ENCODE measurements around the gene LTN1. TPM values are rescaled to one million over a fixed set of nuclear protein-coding genes. Genes with fewer than 3 reads are reported as not detected.
A peak's percentile ranks its signal among the peaks of the same experiment; 100 is the strongest.

The LTN1 gene
- polyA plus RNA-seq, 6 donors from 2014 or later: 18.6 to 23.5 (median 20.5) TPM

DNA sequence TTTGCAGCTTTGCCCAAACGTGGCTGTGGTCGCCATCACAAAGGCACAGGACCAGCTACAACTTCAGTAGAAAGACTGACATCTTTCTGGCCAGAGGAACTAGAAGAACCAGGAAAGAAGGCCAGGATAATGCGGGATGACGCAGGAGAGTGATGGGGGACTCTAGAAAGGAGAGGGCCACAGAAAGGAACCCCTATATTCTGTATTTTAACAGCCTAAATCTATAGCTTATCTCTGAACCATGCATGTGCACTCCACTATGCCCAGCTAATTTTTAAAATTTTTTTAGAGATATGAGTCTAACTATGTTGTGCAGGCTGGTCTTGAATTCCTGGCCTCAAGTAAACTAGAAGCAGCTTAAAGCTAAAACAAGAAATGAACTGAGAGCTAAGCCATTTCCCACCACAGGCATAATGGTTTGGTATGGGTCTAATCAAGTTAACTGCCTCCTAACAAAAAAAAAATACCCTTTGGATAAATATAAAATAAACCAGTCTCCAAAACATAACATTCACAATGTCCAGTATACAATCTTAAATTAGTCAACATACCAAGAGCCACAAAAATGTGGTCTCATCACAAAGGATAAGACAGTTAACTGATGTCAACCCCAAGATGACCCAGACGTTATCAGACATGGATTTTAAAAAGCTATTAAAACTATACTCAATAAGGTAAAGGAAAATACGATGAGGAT is 18.0 kb downstream of the LTN1 start:
- H3K4me3 Mint-ChIP-seq: no peak overlapping the region
- peak overlapping the region in 1 of 6 donors; percentile 18 for H3K27ac Mint-ChIP-seq
- DNase-seq (no peak), ATAC-seq (ENCODE audit: low read depth in 2 of 2) (no peak)
- peaks cover 2 to 13% (median 5%) of the 10 kb centered on the region in 3 donors for H3K4me1 Mint-ChIP-seq
- peaks cover 18 to 25% of the 10 kb centered on the region in 2 donors for H3K36me3 Mint-ChIP-seq
- no peaks in the 10 kb centered on the region for H3K9me3 Mint-ChIP-seq
- no peaks in the 10 kb centered on the region for H3K27me3 Mint-ChIP-seq

- H3K4me3 Mint-ChIP-seq: no peak overlapping the region
- H3K36me3 Mint-ChIP-seq: peaks cover 17 to 18% of the 10 kb centered on the region in 2 donors
- H3K4me1 Mint-ChIP-seq: peaks cover 2 to 9% (median 5%) of the 10 kb centered on the region in 3 donors
- no peak for ATAC-seq (ENCODE audit: low read depth in 2 of 2)
- no peak for DNase-seq
- no peaks in the 10 kb centered on the region for H3K27me3 Mint-ChIP-seq
- H3K27ac Mint-ChIP-seq: peak overlapping the region in 2 of 6 donors; percentile 59 to 62
- no peaks in the 10 kb centered on the region for H3K9me3 Mint-ChIP-seq
These were observed 20.3 kb downstream of the LTN1 start for GRCh38 chr21:28972398-28972797.

DNA sequence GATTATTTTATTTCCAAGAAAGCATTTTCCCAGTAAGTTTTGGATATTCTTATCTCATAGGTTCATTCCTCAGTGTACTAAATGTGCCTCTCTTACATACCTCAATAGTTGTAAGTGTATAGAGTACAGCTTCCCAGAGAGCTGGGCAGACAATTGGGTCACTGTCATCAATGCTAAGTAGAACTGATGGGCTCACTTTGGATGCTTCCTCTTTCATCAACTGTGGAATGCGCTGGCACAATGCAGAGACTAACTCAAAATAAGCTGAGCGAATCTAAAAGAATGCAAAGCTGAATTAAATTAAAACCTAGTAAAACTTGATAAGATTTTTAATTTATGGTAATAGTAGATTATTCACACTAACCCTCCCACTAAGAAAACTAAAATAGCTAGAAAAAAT is 21.5 kb downstream of the LTN1 start:
- Mint-ChIP-seq H3K4me3 (no peak overlapping the region), H3K36me3 (peaks cover 16 to 22% of the 10 kb centered on the region in 2 donors), H3K27me3 (no peaks in the 10 kb centered on the region), H3K4me1 (peaks cover 2 to 9% (median 5%) of the 10 kb centered on the region in 3 donors), H3K27ac (no peak overlapping the region), H3K9me3 (no peaks in the 10 kb centered on the region)
- DNase-seq: no peak
- no peak for ATAC-seq (ENCODE audit: low read depth in 2 of 2)

- Mint-ChIP-seq H3K27ac (no peak overlapping the region), H3K4me1 (peaks cover 0 to 9% (median 0%) of the 10 kb centered on the region in 3 donors)
These were observed 28.8 kb downstream of the LTN1 start for GRCh38 chr21:28963831-28964230.

DNA sequence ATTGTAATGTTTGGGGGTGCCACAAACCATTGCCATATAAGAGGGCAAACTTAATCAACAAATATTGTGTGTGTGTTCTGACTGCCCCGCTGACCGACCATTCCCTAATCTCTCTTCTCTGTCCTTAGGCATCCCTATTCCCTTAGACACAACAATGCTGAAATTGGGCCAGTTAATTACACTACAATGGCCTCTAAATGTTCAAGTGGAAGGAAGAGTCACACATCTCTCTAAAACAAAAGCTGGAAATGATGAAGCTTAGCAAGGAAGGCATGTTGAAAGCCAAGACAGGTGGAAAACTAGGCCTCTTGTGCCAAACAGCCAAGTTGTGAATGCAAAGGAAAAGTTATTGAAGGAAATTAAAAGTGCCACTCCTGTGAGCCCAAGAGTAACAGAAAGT is 30.2 kb downstream of the LTN1 start:
- Mint-ChIP-seq H3K27me3 (no peaks in the 10 kb centered on the region), H3K36me3 (peaks cover 21 to 30% of the 10 kb centered on the region in 2 donors), H3K4me1 (peaks cover 0 to 9% (median 7%) of the 10 kb centered on the region in 3 donors), H3K9me3 (no peaks in the 10 kb centered on the region), H3K4me3 (no peak overlapping the region), H3K27ac (no peak overlapping the region)
- ATAC-seq (ENCODE audit: low read depth in 2 of 2): no peak
- DNase-seq: no peak

More at GRCh38 chr21:28963831-28964230, 28.8 kb downstream of the LTN1 start:
- no peaks in the 10 kb centered on the region for H3K27me3 Mint-ChIP-seq
- DNase-seq (no peak), ATAC-seq (ENCODE audit: low read depth in 2 of 2) (no peak)
- H3K9me3 Mint-ChIP-seq: no peaks in the 10 kb centered on the region
- H3K36me3 Mint-ChIP-seq: peaks cover 21 to 24% of the 10 kb centered on the region in 2 donors
- H3K4me3 Mint-ChIP-seq: no peak overlapping the region

- no peak overlapping the region for H3K27ac Mint-ChIP-seq
- H3K4me1 Mint-ChIP-seq: peaks cover 0 to 9% (median 8%) of the 10 kb centered on the region in 3 donors
- no peaks in the 10 kb centered on the region for H3K9me3 Mint-ChIP-seq
- H3K36me3 Mint-ChIP-seq: peaks cover 22 to 34% of the 10 kb centered on the region in 2 donors
- no peak for ATAC-seq (ENCODE audit: low read depth in 2 of 2)
- H3K27me3 Mint-ChIP-seq: no peaks in the 10 kb centered on the region
- DNase-seq: no peak
- H3K4me3 Mint-ChIP-seq: no peak overlapping the region
These were observed 30.8 kb downstream of the LTN1 start for GRCh38 chr21:28961927-28962326.

GRCh38 chr21:28960245-28960644 is 32.4 kb downstream of the LTN1 start:
- H3K27me3 Mint-ChIP-seq: no peaks in the 10 kb centered on the region
- no peak overlapping the region for H3K27ac Mint-ChIP-seq
- H3K4me1 Mint-ChIP-seq: peaks cover 0 to 9% (median 8%) of the 10 kb centered on the region in 3 donors
- H3K4me3 Mint-ChIP-seq: no peak overlapping the region
- DNase-seq (no peak), ATAC-seq (ENCODE audit: low read depth in 2 of 2) (no peak)
- peaks cover 19 to 42% of the 10 kb centered on the region in 2 donors for H3K36me3 Mint-ChIP-seq
- no peaks in the 10 kb centered on the region for H3K9me3 Mint-ChIP-seq

GRCh38 chr21:28959367-28960099 is 33.1 kb downstream of the LTN1 start:
- peaks cover 18 to 47% of the 10 kb centered on the region in 2 donors for H3K36me3 Mint-ChIP-seq
- no peak for DNase-seq
- H3K27ac Mint-ChIP-seq: peak overlapping the region in 1 of 6 donors; percentile 38
- ATAC-seq (ENCODE audit: low read depth in 2 of 2): no peak
- peaks cover 0 to 9% (median 8%) of the 10 kb centered on the region in 3 donors for H3K4me1 Mint-ChIP-seq
- no peak overlapping the region for H3K4me3 Mint-ChIP-seq
- no peaks in the 10 kb centered on the region for H3K27me3 Mint-ChIP-seq
- H3K9me3 Mint-ChIP-seq: no peaks in the 10 kb centered on the region

- Mint-ChIP-seq H3K27me3 (no peaks in the 10 kb centered on the region), H3K4me3 (no peak overlapping the region), H3K4me1 (peaks cover 0 to 8% (median 0%) of the 10 kb centered on the region in 3 donors), H3K9me3 (no peaks in the 10 kb centered on the region), H3K36me3 (peaks cover 10 to 37% of the 10 kb centered on the region in 2 donors), H3K27ac (no peak overlapping the region)
- DNase-seq (no peak), ATAC-seq (ENCODE audit: low read depth in 2 of 2) (no peak)
These were observed 39.4 kb downstream of the LTN1 start for GRCh38 chr21:28953247-28953646.

GRCh38 chr21:28952686-28953085 is 40.0 kb downstream of the LTN1 start:
- no peak overlapping the region for H3K27ac Mint-ChIP-seq
- no peaks in the 10 kb centered on the region for H3K9me3 Mint-ChIP-seq
- H3K36me3 Mint-ChIP-seq: peaks cover 10 to 33% of the 10 kb centered on the region in 2 donors

DNA sequence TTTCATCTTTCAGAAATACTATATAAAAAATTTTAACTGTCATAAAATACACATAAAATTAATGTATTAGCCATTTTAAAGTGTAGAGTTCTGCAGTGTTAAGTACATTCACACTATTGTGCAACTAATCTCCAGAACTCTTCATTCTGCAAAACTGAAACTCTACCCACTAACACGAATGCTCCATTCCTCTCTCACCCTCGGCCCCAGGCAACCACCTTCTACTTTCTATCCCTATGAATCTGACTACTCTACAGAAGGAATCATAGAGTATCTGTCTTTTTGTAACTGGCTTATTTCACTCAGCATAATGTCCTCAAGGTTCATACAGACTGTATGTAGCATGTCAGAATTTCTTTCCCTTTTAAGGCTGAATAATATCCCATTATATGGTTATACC is 43.4 kb downstream of the LTN1 start:
- H3K27ac Mint-ChIP-seq: no peak overlapping the region
- DNase-seq: no peak
- no peak overlapping the region for H3K4me3 Mint-ChIP-seq
- H3K9me3 Mint-ChIP-seq: no peaks in the 10 kb centered on the region
- no peaks in the 10 kb centered on the region for H3K4me1 Mint-ChIP-seq
- no peak for ATAC-seq (ENCODE audit: low read depth in 2 of 2)
- no peaks in the 10 kb centered on the region for H3K27me3 Mint-ChIP-seq
- peaks cover 9 to 14% of the 10 kb centered on the region in 2 donors for H3K36me3 Mint-ChIP-seq

More at GRCh38 chr21:28952686-28953085, 40.0 kb downstream of the LTN1 start:
- no peak for DNase-seq
- Mint-ChIP-seq H3K27me3 (no peaks in the 10 kb centered on the region), H3K4me3 (no peak overlapping the region), H3K4me1 (peaks cover 0 to 3% (median 0%) of the 10 kb centered on the region in 3 donors)
- ATAC-seq (ENCODE audit: low read depth in 2 of 2): no peak

GRCh38 chr21:28944296-28944695 is 48.4 kb downstream of the LTN1 start:
- Mint-ChIP-seq H3K27me3 (no peaks in the 10 kb centered on the region), H3K4me3 (no peak overlapping the region), H3K9me3 (no peaks in the 10 kb centered on the region), H3K36me3 (peaks cover 4 to 21% of the 10 kb centered on the region in 2 donors), H3K4me1 (no peaks in the 10 kb centered on the region), H3K27ac (no peak overlapping the region)
- DNase-seq (no peak), ATAC-seq (ENCODE audit: low read depth in 2 of 2) (no peak)

DNA sequence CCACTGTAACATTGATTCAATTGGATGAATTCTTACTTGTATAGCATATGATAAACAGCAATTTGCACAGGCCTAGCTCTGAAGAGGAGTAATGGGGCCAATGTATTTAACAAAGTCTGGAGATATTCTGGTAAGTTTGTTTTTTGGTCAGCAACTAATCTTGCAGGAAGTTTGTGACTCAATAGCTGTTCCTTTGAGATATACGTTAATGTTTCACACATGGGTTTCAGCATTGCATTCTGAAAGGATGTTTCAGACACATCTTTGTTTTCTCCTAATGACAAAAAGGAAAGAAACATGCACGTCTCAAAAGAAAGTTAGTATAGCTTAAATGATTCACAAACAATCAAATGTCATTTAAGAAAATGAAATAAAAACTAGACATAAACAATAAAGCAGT is 49.0 kb downstream of the LTN1 start:
- no peak for DNase-seq
- H3K27me3 Mint-ChIP-seq: no peaks in the 10 kb centered on the region
- H3K9me3 Mint-ChIP-seq: no peaks in the 10 kb centered on the region
- no peak overlapping the region for H3K27ac Mint-ChIP-seq
- ATAC-seq (ENCODE audit: low read depth in 2 of 2): no peak
- peaks cover 0 to 21% of the 10 kb centered on the region in 2 donors for H3K36me3 Mint-ChIP-seq
- no peak overlapping the region for H3K4me3 Mint-ChIP-seq
- H3K4me1 Mint-ChIP-seq: no peaks in the 10 kb centered on the region

DNA sequence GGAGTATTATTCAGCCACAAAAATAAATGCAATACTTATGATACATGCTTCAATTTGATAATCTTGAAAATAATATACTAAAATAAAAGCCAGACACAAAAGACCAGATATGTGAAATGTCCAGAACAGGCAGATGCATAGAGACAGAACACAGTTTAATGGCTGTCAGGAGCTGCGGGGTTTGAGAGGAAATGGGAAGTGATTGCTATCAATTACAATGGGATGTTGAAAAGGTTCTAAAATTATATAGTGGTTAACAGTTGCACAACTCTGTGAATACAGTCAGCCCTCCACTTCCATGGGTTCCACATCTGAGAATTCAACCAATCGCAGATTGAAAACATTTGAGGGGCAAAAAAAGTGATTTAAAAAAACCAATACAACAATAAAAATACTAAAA is 54.0 kb downstream of the LTN1 start:
- DNase-seq (no peak), ATAC-seq (ENCODE audit: low read depth in 2 of 2) (no peak)
- H3K9me3 Mint-ChIP-seq: no peaks in the 10 kb centered on the region
- H3K4me3 Mint-ChIP-seq: no peak overlapping the region
- no peaks in the 10 kb centered on the region for H3K27me3 Mint-ChIP-seq
- no peaks in the 10 kb centered on the region for H3K4me1 Mint-ChIP-seq
- peak overlapping the region in 1 of 6 donors; percentile 2 for H3K27ac Mint-ChIP-seq
- H3K36me3 Mint-ChIP-seq: peaks cover 6 to 25% of the 10 kb centered on the region in 2 donors

All from naive B cell (primary cell).